HFF-Myc (cell line): Measurements from ENCODE around the gene SENP6.
"Not testable (repeated sequence)": the region's sequence is repeated elsewhere in the genome, so short reads cannot be mapped to it uniquely, and the experiment has no call there.

Experiments
- DNase-seq: peaks from one replicate; pipeline ENCODE4 v3.0.0-alpha.2; 2011; ENCODE audit warnings: low read depth; ENCODE audit errors: extremely low read depth
- H3K4me3 ChIP-seq: replicated peaks from 2 replicates; pipeline ENCODE4 v1.5.1; 2011; ENCODE audit warnings: low read depth, mild to moderate bottlenecking, control low read depth, low read length
- TF ChIP-seq, protein P1 (sequence below): IDR thresholded peaks from 2 replicates; pipeline ENCODE4 v1.5.1; 2012; ENCODE audit warnings: mild to moderate bottlenecking, low read depth, low read length, control low read depth; ENCODE audit errors: missing control alignments

The SENP6 gene

DNA sequence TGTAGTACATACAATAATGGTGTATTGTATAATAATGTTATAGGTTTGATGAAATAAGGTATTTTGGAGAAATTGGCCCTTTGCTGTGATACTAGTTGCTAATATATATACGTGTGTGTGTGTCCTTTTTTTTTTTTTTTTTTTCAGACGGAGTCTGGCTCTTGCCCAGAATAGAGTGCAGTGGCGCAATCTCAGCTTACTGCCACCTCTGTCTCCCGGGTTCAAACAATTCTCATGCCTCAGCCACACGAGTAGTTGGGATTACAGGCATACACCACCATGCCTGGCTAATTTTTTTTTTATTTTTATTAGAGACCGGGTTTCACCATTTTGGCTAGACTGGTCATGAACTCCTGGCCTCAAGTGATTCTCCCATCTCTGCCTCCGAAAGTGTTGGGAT lies 23.3 kb downstream of the SENP6 start:
- no peak for DNase-seq
- H3K4me3 ChIP-seq, result no peak overlapping the region
- TF ChIP-seq, protein P1, sequence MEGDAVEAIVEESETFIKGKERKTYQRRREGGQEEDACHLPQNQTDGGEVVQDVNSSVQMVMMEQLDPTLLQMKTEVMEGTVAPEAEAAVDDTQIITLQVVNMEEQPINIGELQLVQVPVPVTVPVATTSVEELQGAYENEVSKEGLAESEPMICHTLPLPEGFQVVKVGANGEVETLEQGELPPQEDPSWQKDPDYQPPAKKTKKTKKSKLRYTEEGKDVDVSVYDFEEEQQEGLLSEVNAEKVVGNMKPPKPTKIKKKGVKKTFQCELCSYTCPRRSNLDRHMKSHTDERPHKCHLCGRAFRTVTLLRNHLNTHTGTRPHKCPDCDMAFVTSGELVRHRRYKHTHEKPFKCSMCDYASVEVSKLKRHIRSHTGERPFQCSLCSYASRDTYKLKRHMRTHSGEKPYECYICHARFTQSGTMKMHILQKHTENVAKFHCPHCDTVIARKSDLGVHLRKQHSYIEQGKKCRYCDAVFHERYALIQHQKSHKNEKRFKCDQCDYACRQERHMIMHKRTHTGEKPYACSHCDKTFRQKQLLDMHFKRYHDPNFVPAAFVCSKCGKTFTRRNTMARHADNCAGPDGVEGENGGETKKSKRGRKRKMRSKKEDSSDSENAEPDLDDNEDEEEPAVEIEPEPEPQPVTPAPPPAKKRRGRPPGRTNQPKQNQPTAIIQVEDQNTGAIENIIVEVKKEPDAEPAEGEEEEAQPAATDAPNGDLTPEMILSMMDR, result no peak

DNA sequence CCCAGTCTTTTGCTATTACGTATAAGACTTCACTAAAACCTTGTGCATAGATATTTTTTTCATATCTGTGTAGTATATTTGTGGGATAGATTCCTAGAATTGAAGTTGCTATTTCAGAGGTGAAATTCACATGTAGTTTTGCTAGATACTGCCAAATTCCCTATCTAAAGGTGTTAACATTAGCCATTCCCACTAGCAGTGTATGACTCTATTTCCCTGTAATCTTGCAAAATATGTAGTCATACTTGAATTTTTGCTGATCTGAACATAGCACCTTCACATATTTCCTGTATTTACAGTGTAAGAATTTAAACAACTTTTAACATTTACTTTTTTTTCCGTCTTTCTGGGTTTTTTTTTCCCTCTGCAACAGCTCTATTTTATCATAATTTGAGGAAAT lies 24.9 kb downstream of the SENP6 start:
- no peak for DNase-seq
- TF ChIP-seq, protein P1, result no peak
- no peak overlapping the region for H3K4me3 ChIP-seq

DNA sequence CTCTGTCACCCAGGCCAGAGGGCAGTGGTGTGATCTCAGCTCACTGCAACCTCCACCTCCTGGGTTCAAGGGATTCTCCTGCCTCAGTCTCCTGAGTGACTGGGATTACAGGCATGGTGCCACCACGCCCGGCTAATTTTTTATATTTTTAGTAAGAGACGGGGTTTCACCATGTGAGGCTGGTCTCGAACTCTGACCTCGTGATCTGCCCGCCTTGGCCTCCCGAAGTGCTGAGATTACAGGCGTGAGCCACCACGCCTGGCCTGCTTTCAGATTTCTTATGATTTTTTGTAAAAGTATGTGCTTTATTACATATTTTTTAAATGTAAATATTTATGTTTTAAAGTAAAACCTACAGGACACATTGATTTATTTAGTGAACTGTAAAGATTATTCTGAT lies 26.0 kb downstream of the SENP6 start:
- DNase-seq, result not testable (repeated sequence)

GRCh38 chr6:75631859-75632635 lies 30.4 kb downstream of the SENP6 start:
- H3K4me3 ChIP-seq, result no peak overlapping the region
- no peak for DNase-seq
- TF ChIP-seq, protein P1, result no peak

More for the DNA sequence above, 26.0 kb downstream of the SENP6 start:
- H3K4me3 ChIP-seq, result not testable (repeated sequence)

GRCh38 chr6:75633045-75633444 lies 31.4 kb downstream of the SENP6 start:
- DNase-seq, result no peak
- no peak overlapping the region for H3K4me3 ChIP-seq
- TF ChIP-seq, protein P1, result no peak

GRCh38 chr6:75642311-75642710 lies 40.6 kb downstream of the SENP6 start:
- no peak overlapping the region for H3K4me3 ChIP-seq
- DNase-seq, result no peak
- TF ChIP-seq, protein P1, result no peak

DNA sequence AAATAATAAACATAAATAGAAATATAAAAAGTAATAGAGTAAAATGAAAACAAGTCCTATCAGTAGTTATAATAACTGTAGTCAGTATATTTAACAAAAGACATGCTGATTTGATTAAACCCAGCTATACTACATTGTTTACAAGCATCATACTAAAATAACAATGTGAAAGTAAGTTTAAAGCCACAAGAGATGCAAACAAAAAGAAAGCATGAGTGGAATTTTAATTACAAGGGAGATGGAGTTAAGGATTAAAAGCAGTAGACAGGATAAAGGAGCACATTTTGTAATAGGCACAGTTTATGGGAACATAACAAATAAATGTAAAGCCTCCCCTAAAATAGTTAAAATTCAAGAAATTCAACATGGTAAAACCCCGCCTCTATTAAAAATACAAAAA lies 41.5 kb downstream of the SENP6 start:
- DNase-seq, result peak; percentile 12
- no peak overlapping the region for H3K4me3 ChIP-seq
- TF ChIP-seq, protein P1, result no peak
